ENCODE results near the gene FAM120A.

The FAM120A gene

GRCh38 chr9:93531374-93531773 lies 79.9 kb downstream of the FAM120A start:
- no peak overlapping the region for H2AFZ ChIP-seq (ENCODE audit: low read length, unreplicated experiment)
- peaks cover 56% of the 10 kb centered on the region for H3K36me3 ChIP-seq (ENCODE audit: insufficient read depth, low read length)
- no peaks in the 10 kb centered on the region for H3K27me3 ChIP-seq (ENCODE audit: insufficient read depth, low read length)
- no peak overlapping the region for H3K4me3 ChIP-seq (ENCODE audit: low read depth, low read length)
- H3K79me2 ChIP-seq (ENCODE audit: control insufficient read depth, insufficient read depth, low read length, unreplicated experiment) = peaks cover 4% of the 10 kb centered on the region
- H3K4me1 ChIP-seq (ENCODE audit: control insufficient read depth, insufficient read depth, low read length, unreplicated experiment) = no peaks in the 10 kb centered on the region
- H3K27ac ChIP-seq (ENCODE audit: low read depth, low read length) = no peak overlapping the region

GRCh38 chr9:93532141-93532540 lies 80.7 kb downstream of the FAM120A start:
- Histone ChIP-seq H3K79me2 (ENCODE audit: control insufficient read depth, insufficient read depth, low read length, unreplicated experiment) (peaks cover 4% of the 10 kb centered on the region), H3K27ac (ENCODE audit: low read depth, low read length) (no peak overlapping the region), H3K4me3 (ENCODE audit: low read depth, low read length) (no peak overlapping the region), H3K4me1 (ENCODE audit: control insufficient read depth, insufficient read depth, low read length, unreplicated experiment) (no peaks in the 10 kb centered on the region), H3K27me3 (ENCODE audit: insufficient read depth, low read length) (no peaks in the 10 kb centered on the region), H2AFZ (ENCODE audit: low read length, unreplicated experiment) (no peak overlapping the region), H3K36me3 (ENCODE audit: insufficient read depth, low read length) (peaks cover 55% of the 10 kb centered on the region)

GRCh38 chr9:93533863-93534262 lies 82.4 kb downstream of the FAM120A start:
- H2AFZ ChIP-seq (ENCODE audit: low read length, unreplicated experiment) = no peak overlapping the region
- no peaks in the 10 kb centered on the region for H3K4me1 ChIP-seq (ENCODE audit: control insufficient read depth, insufficient read depth, low read length, unreplicated experiment)
- H3K27ac ChIP-seq (ENCODE audit: low read depth, low read length) = no peak overlapping the region
- H3K79me2 ChIP-seq (ENCODE audit: control insufficient read depth, insufficient read depth, low read length, unreplicated experiment) = peaks cover 4% of the 10 kb centered on the region
- peaks cover 48% of the 10 kb centered on the region for H3K36me3 ChIP-seq (ENCODE audit: insufficient read depth, low read length)
- no peaks in the 10 kb centered on the region for H3K27me3 ChIP-seq (ENCODE audit: insufficient read depth, low read length)
- no peak overlapping the region for H3K4me3 ChIP-seq (ENCODE audit: low read depth, low read length)

- H2AFZ ChIP-seq (ENCODE audit: low read length, unreplicated experiment) = no peak overlapping the region
- H3K27me3 ChIP-seq (ENCODE audit: insufficient read depth, low read length) = no peaks in the 10 kb centered on the region
- peaks cover 28% of the 10 kb centered on the region for H3K36me3 ChIP-seq (ENCODE audit: insufficient read depth, low read length)
- H3K4me1 ChIP-seq (ENCODE audit: control insufficient read depth, insufficient read depth, low read length, unreplicated experiment) = no peaks in the 10 kb centered on the region
- no peak overlapping the region for H3K27ac ChIP-seq (ENCODE audit: low read depth, low read length)
- peaks cover 4% of the 10 kb centered on the region for H3K79me2 ChIP-seq (ENCODE audit: control insufficient read depth, insufficient read depth, low read length, unreplicated experiment)
- no peak overlapping the region for H3K4me3 ChIP-seq (ENCODE audit: low read depth, low read length)
Observed at GRCh38 chr9:93536167-93536566, 84.7 kb downstream of the FAM120A start.

GRCh38 chr9:93536874-93537273 lies 85.4 kb downstream of the FAM120A start:
- H3K36me3 ChIP-seq (ENCODE audit: insufficient read depth, low read length) = peaks cover 26% of the 10 kb centered on the region
- no peak overlapping the region for H2AFZ ChIP-seq (ENCODE audit: low read length, unreplicated experiment)
- no peaks in the 10 kb centered on the region for H3K27me3 ChIP-seq (ENCODE audit: insufficient read depth, low read length)
- no peak overlapping the region for H3K27ac ChIP-seq (ENCODE audit: low read depth, low read length)
- H3K79me2 ChIP-seq (ENCODE audit: control insufficient read depth, insufficient read depth, low read length, unreplicated experiment) = peaks cover 4% of the 10 kb centered on the region
- H3K4me1 ChIP-seq (ENCODE audit: control insufficient read depth, insufficient read depth, low read length, unreplicated experiment) = no peaks in the 10 kb centered on the region
- no peak overlapping the region for H3K4me3 ChIP-seq (ENCODE audit: low read depth, low read length)

- no peaks in the 10 kb centered on the region for H3K4me1 ChIP-seq (ENCODE audit: control insufficient read depth, insufficient read depth, low read length, unreplicated experiment)
- H2AFZ ChIP-seq (ENCODE audit: low read length, unreplicated experiment) = no peak overlapping the region
- no peaks in the 10 kb centered on the region for H3K79me2 ChIP-seq (ENCODE audit: control insufficient read depth, insufficient read depth, low read length, unreplicated experiment)
- H3K27ac ChIP-seq (ENCODE audit: low read depth, low read length) = no peak overlapping the region
- H3K36me3 ChIP-seq (ENCODE audit: insufficient read depth, low read length) = peaks cover 8% of the 10 kb centered on the region
- H3K4me3 ChIP-seq (ENCODE audit: low read depth, low read length) = no peak overlapping the region
- H3K27me3 ChIP-seq (ENCODE audit: insufficient read depth, low read length) = no peaks in the 10 kb centered on the region
Observed at GRCh38 chr9:93540305-93540704, 88.8 kb downstream of the FAM120A start.

GRCh38 chr9:93541005-93541404 lies 89.5 kb downstream of the FAM120A start:
- H3K79me2 ChIP-seq (ENCODE audit: control insufficient read depth, insufficient read depth, low read length, unreplicated experiment) = no peaks in the 10 kb centered on the region

GRCh38 chr9:93541581-93542349 lies 90.3 kb downstream of the FAM120A start:
- H2AFZ ChIP-seq (ENCODE audit: low read length, unreplicated experiment) = no peak overlapping the region
- H3K27ac ChIP-seq (ENCODE audit: low read depth, low read length) = no peak overlapping the region
- H3K4me3 ChIP-seq (ENCODE audit: low read depth, low read length) = no peak overlapping the region
- H3K4me1 ChIP-seq (ENCODE audit: control insufficient read depth, insufficient read depth, low read length, unreplicated experiment) = no peaks in the 10 kb centered on the region
- H3K79me2 ChIP-seq (ENCODE audit: control insufficient read depth, insufficient read depth, low read length, unreplicated experiment) = peaks cover 6% of the 10 kb centered on the region
- no peaks in the 10 kb centered on the region for H3K27me3 ChIP-seq (ENCODE audit: insufficient read depth, low read length)
- H3K36me3 ChIP-seq (ENCODE audit: insufficient read depth, low read length) = peaks cover 7% of the 10 kb centered on the region

More at GRCh38 chr9:93541005-93541404, 89.5 kb downstream of the FAM120A start:
- no peaks in the 10 kb centered on the region for H3K27me3 ChIP-seq (ENCODE audit: insufficient read depth, low read length)
- H3K4me3 ChIP-seq (ENCODE audit: low read depth, low read length) = no peak overlapping the region
- peaks cover 7% of the 10 kb centered on the region for H3K36me3 ChIP-seq (ENCODE audit: insufficient read depth, low read length)
- no peak overlapping the region for H2AFZ ChIP-seq (ENCODE audit: low read length, unreplicated experiment)
- H3K4me1 ChIP-seq (ENCODE audit: control insufficient read depth, insufficient read depth, low read length, unreplicated experiment) = no peaks in the 10 kb centered on the region
- H3K27ac ChIP-seq (ENCODE audit: low read depth, low read length) = no peak overlapping the region

- no peak overlapping the region for H3K4me3 ChIP-seq (ENCODE audit: low read depth, low read length)
- H3K79me2 ChIP-seq (ENCODE audit: control insufficient read depth, insufficient read depth, low read length, unreplicated experiment) = peaks cover 6% of the 10 kb centered on the region
- no peaks in the 10 kb centered on the region for H3K27me3 ChIP-seq (ENCODE audit: insufficient read depth, low read length)
- no peaks in the 10 kb centered on the region for H3K4me1 ChIP-seq (ENCODE audit: control insufficient read depth, insufficient read depth, low read length, unreplicated experiment)
- H2AFZ ChIP-seq (ENCODE audit: low read length, unreplicated experiment) = no peak overlapping the region
- peaks cover 7% of the 10 kb centered on the region; the same call in 1 of the 2 replicates for H3K36me3 ChIP-seq (ENCODE audit: insufficient read depth, low read length)
- no peak overlapping the region for H3K27ac ChIP-seq (ENCODE audit: low read depth, low read length)
Observed at GRCh38 chr9:93543117-93543516, 91.6 kb downstream of the FAM120A start.

- Histone ChIP-seq H2AFZ (ENCODE audit: low read length, unreplicated experiment) (no peak overlapping the region), H3K79me2 (ENCODE audit: control insufficient read depth, insufficient read depth, low read length, unreplicated experiment) (peaks cover 6% of the 10 kb centered on the region), H3K27me3 (ENCODE audit: insufficient read depth, low read length) (no peaks in the 10 kb centered on the region), H3K4me1 (ENCODE audit: control insufficient read depth, insufficient read depth, low read length, unreplicated experiment) (no peaks in the 10 kb centered on the region), H3K36me3 (ENCODE audit: insufficient read depth, low read length) (peaks cover 14% of the 10 kb centered on the region), H3K4me3 (ENCODE audit: low read depth, low read length) (no peak overlapping the region), H3K27ac (ENCODE audit: low read depth, low read length) (no peak overlapping the region)
Observed at GRCh38 chr9:93546356-93546755, 94.9 kb downstream of the FAM120A start.

GRCh38 chr9:93549611-93550010 lies 98.1 kb downstream of the FAM120A start:
- Histone ChIP-seq H3K27me3 (ENCODE audit: insufficient read depth, low read length) (no peaks in the 10 kb centered on the region), H3K4me3 (ENCODE audit: low read depth, low read length) (no peak overlapping the region), H3K79me2 (ENCODE audit: control insufficient read depth, insufficient read depth, low read length, unreplicated experiment) (peaks cover 6% of the 10 kb centered on the region), H3K4me1 (ENCODE audit: control insufficient read depth, insufficient read depth, low read length, unreplicated experiment) (no peaks in the 10 kb centered on the region), H3K36me3 (ENCODE audit: insufficient read depth, low read length) (peaks cover 25% of the 10 kb centered on the region), H2AFZ (ENCODE audit: low read length, unreplicated experiment) (no peak overlapping the region), H3K27ac (ENCODE audit: low read depth, low read length) (no peak overlapping the region)

All from ACC112 (cell line).